ENCODE data around the gene RENBP. TPM values are rescaled to one million over a fixed set of nuclear protein-coding genes. Genes with fewer than 3 reads are reported as not detected.
A peak's percentile ranks its signal among the peaks of the same experiment; 100 is the strongest.

RENBP gene
- total and polyA plus RNA-seq, 4 experiments from 2014 or later = 0.65 to 21.3 (median 17.2) TPM; not detected in 1

DNA sequence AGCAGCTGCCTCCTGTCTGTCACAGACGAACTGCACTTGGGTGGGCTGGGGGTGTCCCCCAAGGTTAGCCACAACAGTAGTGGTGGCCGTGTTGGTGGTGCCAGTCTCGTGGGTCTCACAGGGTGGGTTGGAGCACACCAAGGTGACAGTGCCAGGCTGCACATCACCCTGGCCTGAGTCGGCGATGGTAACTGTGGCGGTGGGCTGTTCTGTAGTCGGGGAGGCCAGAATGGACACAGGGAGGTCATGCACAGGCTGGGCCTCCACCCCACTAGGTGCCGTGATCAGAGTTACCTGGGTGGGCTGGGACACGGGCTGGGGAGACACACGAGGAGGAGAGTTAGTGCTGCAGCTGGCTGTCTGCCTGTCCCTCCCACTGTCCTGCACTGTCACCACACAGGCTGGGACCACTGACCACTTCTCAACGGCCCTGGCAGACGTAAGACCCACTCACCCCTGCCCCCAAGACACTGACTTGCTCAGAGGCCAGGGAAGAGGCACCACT lies 10.8 kb upstream of the RENBP start:
- no peak overlapping the region for H3K4me3 ChIP-seq (ENCODE audit: low read length in 2 of 2)
- H3K27me3 ChIP-seq (ENCODE audit: insufficient read depth, low read length) = no peaks in the 10 kb centered on the region
- no peak overlapping the region for H3K27ac ChIP-seq (ENCODE audit: low read depth, low read length)
- H3K4me1 ChIP-seq (ENCODE audit: insufficient read depth, low read length) = peaks cover 4% of the 10 kb centered on the region
- H3K27me3 Mint-ChIP-seq = no peaks in the 10 kb centered on the region
- H3K4me3 Mint-ChIP-seq = no peak overlapping the region
- POLR2A ChIA-PET (ENCODE audit: partially characterized antibody) = no interaction called here
- peak overlapping the region in 3 of 7 donors; percentile 47 to 77 (median 64) for H3K27ac Mint-ChIP-seq
- peaks cover 0 to 7% (median 2%) of the 10 kb centered on the region in 4 donors for H3K4me1 Mint-ChIP-seq
- H3K36me3 Mint-ChIP-seq = peaks cover 49 to 51% of the 10 kb centered on the region in 2 donors
- no peaks in the 10 kb centered on the region for H3K9me3 ChIP-seq (ENCODE audit: control insufficient read depth in 1 of 2, low read length in 2 of 2)
- CTCF ChIA-PET (ENCODE audit: partially characterized antibody) = no interaction called here
- H3K36me3 ChIP-seq (ENCODE audit: insufficient read depth, low read length) = peaks cover 58% of the 10 kb centered on the region
- intact Hi-C loops (cut with micrococcal nuclease) = no loop called here
- no peak for DNase-seq
- H3K9me3 Mint-ChIP-seq = peaks cover 0 to 6% (median 0%) of the 10 kb centered on the region in 8 donors

GRCh38 chrX:153954558-153955227 lies 10.2 kb upstream of the RENBP start:
- Histone ChIP-seq H3K9me3 (ENCODE audit: control insufficient read depth in 1 of 2, low read length in 2 of 2) (no peaks in the 10 kb centered on the region), H3K27me3 (ENCODE audit: insufficient read depth, low read length) (no peaks in the 10 kb centered on the region), H3K4me1 (ENCODE audit: insufficient read depth, low read length) (peaks cover 4% of the 10 kb centered on the region), H3K4me3 (ENCODE audit: low read length in 2 of 2) (no peak overlapping the region), H3K36me3 (ENCODE audit: insufficient read depth, low read length) (peaks cover 60% of the 10 kb centered on the region), H3K27ac (ENCODE audit: low read depth, low read length) (no peak overlapping the region)
- ChIA-PET CTCF (ENCODE audit: partially characterized antibody) (no interaction called here), POLR2A (ENCODE audit: partially characterized antibody) (no interaction called here)
- Mint-ChIP-seq H3K27ac (peak overlapping the region in 3 of 7 donors; percentile 65 to 81 (median 77)), H3K9me3 (peaks cover 0 to 6% (median 0%) of the 10 kb centered on the region in 8 donors), H3K36me3 (peaks cover 45 to 46% of the 10 kb centered on the region in 2 donors), H3K4me3 (no peak overlapping the region), H3K4me1 (peaks cover 0 to 7% (median 2%) of the 10 kb centered on the region in 4 donors), H3K27me3 (no peaks in the 10 kb centered on the region)
- intact Hi-C loops (cut with micrococcal nuclease) = loop anchor here (5.0 kb wide), 1 partner anchor 267 kb away; the partner anchor contains the start of gene SLC6A8
- peak in 1 of 5 donors; percentile 18 for DNase-seq

- no peaks in the 10 kb centered on the region for H3K27me3 Mint-ChIP-seq
- Histone ChIP-seq H3K4me3 (ENCODE audit: low read length in 2 of 2) (no peak overlapping the region), H3K27ac (ENCODE audit: low read depth, low read length) (peak overlapping the region; percentile 31), H3K4me1 (ENCODE audit: insufficient read depth, low read length) (peaks cover 4% of the 10 kb centered on the region), H3K27me3 (ENCODE audit: insufficient read depth, low read length) (no peaks in the 10 kb centered on the region), H3K36me3 (ENCODE audit: insufficient read depth, low read length) (peaks cover 55% of the 10 kb centered on the region), H3K9me3 (ENCODE audit: control insufficient read depth in 1 of 2, low read length in 2 of 2) (no peaks in the 10 kb centered on the region)
- H3K27ac Mint-ChIP-seq = peak overlapping the region in 2 of 7 donors; percentile 65 to 81
- DNase-seq = peak in 1 of 5 donors; percentile 31
- intact Hi-C loops (cut with micrococcal nuclease) = loop anchor here (1.0 to 5.0 kb wide), 2 partner anchors 190 to 267 kb away; partner anchors contain the start of genes PLXNB3 and SLC6A8
- POLR2A ChIA-PET (ENCODE audit: partially characterized antibody) = interaction anchor here (21.2 kb wide), 1 partner anchor 27 kb away, joined by 447 read pairs; the partner anchor contains the start of genes ARHGAP4 and NAA10
- peaks cover 0 to 8% (median 0%) of the 10 kb centered on the region in 8 donors for H3K9me3 Mint-ChIP-seq
- H3K4me1 Mint-ChIP-seq = peaks cover 0 to 7% (median 2%) of the 10 kb centered on the region in 4 donors
- H3K36me3 Mint-ChIP-seq = peaks cover 43 to 47% of the 10 kb centered on the region in 2 donors
- CTCF ChIA-PET (ENCODE audit: partially characterized antibody) = interaction anchor here (1.2 to 4.7 kb wide), 3 partner anchors 14 to 191 kb away, joined by 3 to 19 read pairs (median 12); partner anchors contain the start of gene PLXNB3
- no peak overlapping the region for H3K4me3 Mint-ChIP-seq
These were observed 9.6 kb upstream of the RENBP start for GRCh38 chrX:153953892-153954557.

GRCh38 chrX:153953342-153953830 lies 8.9 kb upstream of the RENBP start:
- CTCF ChIA-PET (ENCODE audit: partially characterized antibody) = interaction anchor here (1.1 to 4.7 kb wide), 4 partner anchors 14 to 190 kb away, joined by 3 to 19 read pairs (median 8); partner anchors contain the start of gene PLXNB3
- Mint-ChIP-seq H3K4me3 (peak overlapping the region in 1 of 8 donors; percentile 43), H3K36me3 (peaks cover 43 to 46% of the 10 kb centered on the region in 2 donors), H3K27me3 (no peaks in the 10 kb centered on the region), H3K9me3 (peaks cover 0 to 8% (median 0%) of the 10 kb centered on the region in 8 donors), H3K4me1 (peaks cover 0 to 7% (median 2%) of the 10 kb centered on the region in 4 donors), H3K27ac (peak overlapping the region in 6 of 7 donors; percentile 57 to 84 (median 74))
- peaks cover 4% of the 10 kb centered on the region for H3K4me1 ChIP-seq (ENCODE audit: insufficient read depth, low read length)
- DNase-seq = peak; percentile 76 to 82 (median 78)
- peaks cover 48% of the 10 kb centered on the region for H3K36me3 ChIP-seq (ENCODE audit: insufficient read depth, low read length)
- intact Hi-C loops (cut with micrococcal nuclease) = loop anchor here (1.0 to 5.0 kb wide), 2 partner anchors 189 to 266 kb away; partner anchors contain the start of genes PLXNB3 and SLC6A8
- peak overlapping the region; percentile 31 for H3K27ac ChIP-seq (ENCODE audit: low read depth, low read length)
- POLR2A ChIA-PET (ENCODE audit: partially characterized antibody) = interaction anchor here (1.2 to 21.2 kb wide), 2 partner anchors 13 to 26 kb away, joined by 4 to 447 read pairs; partner anchors contain the start of genes ARHGAP4 and NAA10
- H3K4me3 ChIP-seq (ENCODE audit: low read length in 2 of 2) = no peak overlapping the region
- no peaks in the 10 kb centered on the region for H3K27me3 ChIP-seq (ENCODE audit: insufficient read depth, low read length)
- H3K9me3 ChIP-seq (ENCODE audit: control insufficient read depth in 1 of 2, low read length in 2 of 2) = no peaks in the 10 kb centered on the region

GRCh38 chrX:153952373-153953026 lies 8.1 kb upstream of the RENBP start:
- Histone ChIP-seq H3K27ac (ENCODE audit: low read depth, low read length) (no peak overlapping the region), H3K4me3 (ENCODE audit: low read length in 2 of 2) (no peak overlapping the region), H3K36me3 (ENCODE audit: insufficient read depth, low read length) (peaks cover 40% of the 10 kb centered on the region), H3K27me3 (ENCODE audit: insufficient read depth, low read length) (no peaks in the 10 kb centered on the region), H3K4me1 (ENCODE audit: insufficient read depth, low read length) (peaks cover 4% of the 10 kb centered on the region), H3K9me3 (ENCODE audit: control insufficient read depth in 1 of 2, low read length in 2 of 2) (no peaks in the 10 kb centered on the region)
- Mint-ChIP-seq H3K9me3 (peaks cover 0 to 8% (median 0%) of the 10 kb centered on the region in 8 donors), H3K4me1 (peaks cover under 1 to 8% (median 3%) of the 10 kb centered on the region in 4 donors), H3K27me3 (no peaks in the 10 kb centered on the region), H3K4me3 (no peak overlapping the region), H3K27ac (peak overlapping the region in 1 of 7 donors; percentile 35), H3K36me3 (peaks cover 39 to 44% of the 10 kb centered on the region in 2 donors)
- ChIA-PET POLR2A (ENCODE audit: partially characterized antibody) (interaction anchor here (1.2 to 21.2 kb wide), 2 partner anchors 14 to 25 kb away, joined by 4 to 447 read pairs; partner anchors contain the start of genes ARHGAP4 and NAA10), CTCF (ENCODE audit: partially characterized antibody) (interaction anchor here (0.9 to 4.7 kb wide), 6 partner anchors 15 to 343 kb away, joined by 3 to 19 read pairs (median 4); partner anchors contain the start of gene PLXNB3)
- intact Hi-C loops (cut with micrococcal nuclease) = loop anchor here (1.0 to 5.0 kb wide), 2 partner anchors 188 to 265 kb away; partner anchors contain the start of genes PLXNB3 and SLC6A8
- peak in 1 of 5 donors; percentile 8 for DNase-seq

- no peaks in the 10 kb centered on the region for H3K27me3 Mint-ChIP-seq
- H3K4me3 Mint-ChIP-seq = no peak overlapping the region
- peaks cover 37 to 40% of the 10 kb centered on the region in 2 donors for H3K36me3 Mint-ChIP-seq
- peaks cover 0 to 8% (median 0%) of the 10 kb centered on the region in 8 donors for H3K9me3 Mint-ChIP-seq
- Histone ChIP-seq H3K27me3 (ENCODE audit: insufficient read depth, low read length) (no peaks in the 10 kb centered on the region), H3K9me3 (ENCODE audit: control insufficient read depth in 1 of 2, low read length in 2 of 2) (no peaks in the 10 kb centered on the region), H3K36me3 (ENCODE audit: insufficient read depth, low read length) (peaks cover 33% of the 10 kb centered on the region), H3K4me1 (ENCODE audit: insufficient read depth, low read length) (peaks cover 9% of the 10 kb centered on the region), H3K4me3 (ENCODE audit: low read length in 2 of 2) (no peak overlapping the region), H3K27ac (ENCODE audit: low read depth, low read length) (no peak overlapping the region)
- no peak overlapping the region for H3K27ac Mint-ChIP-seq
- ChIA-PET CTCF (ENCODE audit: partially characterized antibody) (interaction anchor here (0.9 to 4.7 kb wide), 6 partner anchors 16 to 342 kb away, joined by 3 to 19 read pairs (median 4); partner anchors contain the start of gene PLXNB3), POLR2A (ENCODE audit: partially characterized antibody) (interaction anchor here (1.2 to 21.2 kb wide), 2 partner anchors 15 to 25 kb away, joined by 4 to 447 read pairs; partner anchors contain the start of genes ARHGAP4 and NAA10)
- DNase-seq = peak in 1 of 5 donors; percentile 28
- intact Hi-C loops (cut with micrococcal nuclease) = loop anchor here (5.0 kb wide), 1 partner anchor 265 kb away; the partner anchor contains the start of gene SLC6A8
- peaks cover 5 to 14% (median 7%) of the 10 kb centered on the region in 4 donors for H3K4me1 Mint-ChIP-seq
These were observed 7.4 kb upstream of the RENBP start for GRCh38 chrX:153951683-153952372.
